SK-MEL-5 (cell line): Measurements from ENCODE around the gene ADGRA1. TPM values are rescaled to one million over a fixed set of nuclear protein-coding genes. Genes with fewer than 3 reads are reported as not detected.
A peak's percentile ranks its signal among the peaks of the same experiment; 100 is the strongest.

Experiments used
- DNase-seq: peaks from one replicate; pipeline ENCODE4 v3.0.0-alpha.2; 2016; ENCODE audit warnings: low read depth, low spot score
- in situ Hi-C: cut with HindIII; loops from 2 replicates; pipeline ENCODE4 v1.10.0; 2016; ENCODE audit warnings: low sequenced_read_pairs, high pct_unique_total_duplicates, low pct_unique_long_range_greater_than_20kb
- total RNA-seq: library from RNA; depleted of rRNA; stranded (reverse); fragments of >200 nt; shearing (Covaris generic); gene quantifications from 2 replicates; pipeline ENCODE4 v1.2.3, GENCODE V29; 2014

The ADGRA1 gene
- total RNA-seq, 1 experiment from 2014 or later, result not detected

DNA sequence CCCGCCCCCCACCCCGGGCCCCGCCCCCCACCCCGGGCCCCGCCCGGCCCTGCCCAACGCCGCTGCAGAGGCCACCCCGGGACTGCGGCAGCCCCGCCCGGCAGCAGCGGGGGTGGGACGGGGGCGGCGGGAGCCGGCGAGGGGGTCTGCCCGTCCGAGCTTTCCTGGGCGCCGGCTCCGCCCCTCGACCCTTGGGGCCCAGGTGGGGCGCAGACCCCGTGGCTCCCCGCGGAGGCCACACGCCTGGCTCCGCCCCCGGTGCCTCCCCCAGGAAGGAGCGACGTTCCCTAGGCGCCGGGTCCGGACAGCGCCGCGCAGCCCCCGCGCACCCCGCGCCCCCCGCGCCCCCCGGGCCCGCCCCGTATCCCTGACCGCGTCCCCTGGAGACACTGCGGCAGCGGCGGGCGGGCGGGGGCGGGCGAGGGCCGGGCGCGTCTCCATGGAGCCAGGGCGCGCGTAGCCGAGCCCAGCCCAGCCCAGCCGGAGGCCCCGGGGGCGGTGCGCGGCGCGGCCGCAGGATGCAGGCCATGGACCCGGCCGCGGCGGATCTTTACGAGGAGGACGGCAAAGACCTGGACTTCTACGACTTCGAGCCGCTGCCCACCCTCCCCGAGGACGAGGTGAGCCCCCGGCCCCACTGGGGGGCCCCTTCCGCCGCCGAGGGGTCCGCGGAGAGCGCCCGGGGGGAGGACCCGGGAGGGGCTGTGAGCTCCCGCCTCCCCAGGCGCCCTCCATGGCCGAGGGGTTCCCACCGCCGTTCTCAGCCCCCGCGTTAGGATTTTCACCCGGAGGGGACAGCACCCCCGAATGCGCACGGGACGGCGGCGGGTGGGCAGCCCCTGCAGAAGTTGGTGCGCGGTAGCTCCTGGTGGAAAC lies 72.5 kb downstream of the ADGRA1 start, which contains the start of gene KNDC1:
TSS of gene KNDC1 (plus strand) at position 270 of the 876 bp plus-strand sequence. CDS start at position 519, 249 bp downstream.
- peak; percentile 22 for DNase-seq
- in situ Hi-C loops, result no loop called here

DNA sequence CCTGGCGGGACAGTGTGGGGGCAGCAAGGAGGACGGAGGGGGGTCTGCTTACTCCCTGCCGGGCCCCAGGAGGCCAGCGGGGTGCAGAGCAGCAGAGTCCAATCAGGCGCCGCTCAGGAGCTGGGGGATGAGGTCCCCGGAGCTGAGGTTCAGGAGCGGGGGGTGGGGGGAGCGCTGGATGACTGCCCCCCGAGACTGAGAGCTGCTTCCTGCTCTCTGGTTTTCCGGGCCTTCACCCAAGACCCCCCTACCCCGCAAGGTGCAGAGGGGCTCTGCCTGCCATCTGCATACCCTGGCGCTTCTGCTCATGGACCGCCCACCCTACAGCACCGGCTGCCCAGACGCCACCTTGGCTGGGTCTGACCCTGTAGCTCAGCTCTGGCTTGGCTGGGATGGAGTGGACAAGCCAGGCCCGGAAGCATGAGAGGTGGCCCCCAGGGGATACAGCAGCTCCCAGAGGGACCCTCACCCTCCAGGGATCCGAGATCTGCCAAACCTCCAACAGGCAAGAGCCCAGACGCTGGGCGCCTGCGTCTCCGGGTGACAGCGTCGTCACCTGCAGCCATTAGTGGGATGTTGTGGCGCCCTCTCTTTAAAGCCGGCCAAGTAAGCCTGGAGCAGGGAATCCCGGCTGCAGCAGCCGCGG lies 73.2 kb downstream of the ADGRA1 start:
- in situ Hi-C loops, result no loop called here

GRCh38 chr10:133161486-133162109 lies 73.9 kb downstream of the ADGRA1 start:
- no peak for DNase-seq
- in situ Hi-C loops, result no loop called here

More for the DNA sequence above, 73.2 kb downstream of the ADGRA1 start:
- DNase-seq, result no peak

DNA sequence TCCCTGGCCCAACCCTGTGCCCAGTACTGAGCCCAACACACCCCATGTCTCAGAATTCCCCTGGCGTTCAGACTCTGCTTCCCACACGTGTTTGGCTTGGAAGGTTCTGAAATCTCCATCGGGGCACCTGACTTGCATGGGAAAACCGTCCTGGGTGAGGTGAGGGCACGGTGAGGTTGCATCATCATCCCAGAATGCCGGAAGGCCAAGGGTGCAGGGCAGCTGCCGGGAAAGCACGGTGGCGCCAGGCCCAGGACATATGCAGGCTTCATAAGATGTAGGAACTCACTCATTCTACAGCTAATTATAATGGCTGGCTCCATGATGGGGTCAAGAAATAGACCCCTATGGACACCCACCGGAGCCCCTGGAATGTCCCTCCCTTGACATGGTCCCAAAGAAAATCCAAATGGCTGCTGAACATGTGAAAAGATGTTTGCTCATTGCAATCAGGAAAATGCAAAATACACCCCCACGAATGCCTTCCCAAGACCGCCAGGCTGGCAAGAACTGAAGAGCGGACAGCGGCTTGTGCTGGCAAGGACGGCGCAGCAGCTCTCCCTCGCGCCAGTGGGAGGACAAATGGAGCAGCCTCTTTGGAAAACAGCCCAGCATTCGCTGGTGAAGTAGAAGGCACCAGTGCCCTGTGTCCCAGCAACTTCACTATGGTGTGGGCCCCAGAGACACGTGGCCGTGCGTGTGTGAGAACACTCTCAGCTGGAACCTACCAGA lies 74.6 kb downstream of the ADGRA1 start:
- in situ Hi-C loops, result no loop called here
- DNase-seq, result no peak

GRCh38 chr10:133162910-133163856 lies 75.5 kb downstream of the ADGRA1 start:
- no peak for DNase-seq
- in situ Hi-C loops, result no loop called here

DNA sequence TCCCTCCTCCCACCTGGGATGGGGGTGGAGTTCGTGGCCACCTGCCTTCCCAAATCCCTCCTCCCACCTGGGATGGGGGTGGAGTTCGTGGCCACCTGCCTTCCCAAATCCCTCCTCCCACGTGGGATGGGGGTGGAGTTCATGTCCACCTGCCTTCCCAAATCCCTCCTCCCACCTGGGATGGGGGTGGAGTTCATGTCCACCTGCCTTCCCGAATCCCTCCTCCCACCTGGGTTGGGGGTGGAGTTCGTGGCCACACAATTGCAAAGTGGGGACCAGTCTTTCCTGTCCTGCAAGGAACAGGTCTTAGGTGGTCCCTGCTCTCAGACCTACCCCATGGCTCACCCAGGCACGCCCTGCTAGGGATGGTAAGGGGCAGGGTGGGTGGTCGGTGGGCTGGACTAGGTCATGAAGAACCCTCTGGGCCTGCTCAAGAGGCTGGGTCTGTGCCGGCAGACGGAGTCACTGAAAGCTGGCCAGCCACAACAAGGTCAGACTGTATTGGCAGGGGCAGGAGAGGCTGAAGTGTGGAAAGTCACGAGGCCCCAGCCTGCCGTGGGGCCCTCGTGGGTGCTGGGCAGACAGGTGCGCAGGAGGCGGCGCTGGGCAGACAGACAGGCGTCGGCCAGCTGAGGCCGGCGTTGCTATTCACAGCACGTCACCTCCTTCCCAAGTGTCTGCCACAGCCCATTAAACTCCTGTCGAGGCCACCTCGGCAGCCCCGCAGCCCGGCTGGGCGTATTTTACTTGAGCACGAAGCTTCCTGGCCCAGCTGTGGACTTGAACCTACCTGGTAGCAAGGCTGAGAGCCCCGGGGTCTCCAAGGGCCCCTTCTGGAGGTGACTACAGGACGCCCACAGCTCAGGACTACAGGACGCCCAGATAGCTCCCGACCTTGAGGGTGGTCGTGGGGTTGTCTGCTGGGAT lies 76.4 kb downstream of the ADGRA1 start:
- DNase-seq, result no peak
- in situ Hi-C loops, result no loop called here

- in situ Hi-C loops, result no loop called here
These were observed 77.3 kb downstream of the ADGRA1 start for GRCh38 chr10:133164816-133165555.

GRCh38 chr10:133165556-133166503 lies 78.1 kb downstream of the ADGRA1 start:
- in situ Hi-C loops, result no loop called here

More at GRCh38 chr10:133164816-133165555, 77.3 kb downstream of the ADGRA1 start:
- no peak for DNase-seq

GRCh38 chr10:133166504-133166827 lies 78.7 kb downstream of the ADGRA1 start:
- no peak for DNase-seq
- in situ Hi-C loops, result no loop called here

More at GRCh38 chr10:133165556-133166503, 78.1 kb downstream of the ADGRA1 start:
- DNase-seq, result no peak

DNA sequence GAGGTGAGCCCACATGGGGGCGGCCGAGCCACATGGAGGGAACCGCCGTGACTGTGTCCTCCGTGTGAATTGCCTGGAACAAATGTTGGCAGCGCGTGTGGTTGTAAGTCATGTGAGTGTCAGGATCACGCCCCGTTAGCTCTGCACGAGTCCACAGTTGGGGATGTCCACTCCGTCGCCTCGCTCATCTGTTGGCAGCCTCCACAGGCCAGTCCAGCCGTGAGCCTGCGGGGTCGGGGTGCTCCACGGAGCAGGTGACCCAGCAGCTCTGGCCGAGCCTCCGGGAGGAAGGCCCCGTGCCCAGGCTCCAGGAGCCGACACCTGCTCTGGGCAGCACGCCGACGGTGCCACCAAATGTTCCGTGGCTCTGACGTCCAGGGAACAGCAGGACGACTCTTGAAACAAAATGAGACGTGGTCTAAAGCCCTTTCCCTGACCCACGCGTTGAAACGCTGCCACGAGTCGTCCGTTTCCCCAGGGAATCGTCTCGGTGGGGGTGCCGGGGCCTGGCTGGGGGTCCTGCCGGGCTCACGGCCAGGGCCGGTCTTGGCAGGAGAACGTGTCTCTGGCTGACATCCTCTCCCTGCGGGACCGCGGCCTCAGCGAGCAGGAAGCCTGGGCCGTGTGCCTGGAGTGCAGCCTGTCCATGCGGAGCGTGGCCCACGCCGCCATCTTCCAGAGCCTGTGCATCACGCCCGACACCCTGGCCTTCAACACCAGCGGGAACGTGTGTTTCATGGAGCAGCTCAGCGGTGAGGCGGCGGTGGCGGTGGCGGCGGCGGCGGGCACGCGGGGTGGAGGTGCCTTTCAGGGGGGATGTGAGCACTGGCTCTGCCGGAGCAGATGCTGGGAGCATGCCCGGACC lies 79.3 kb downstream of the ADGRA1 start:
- no peak for DNase-seq
- in situ Hi-C loops, result no loop called here

DNA sequence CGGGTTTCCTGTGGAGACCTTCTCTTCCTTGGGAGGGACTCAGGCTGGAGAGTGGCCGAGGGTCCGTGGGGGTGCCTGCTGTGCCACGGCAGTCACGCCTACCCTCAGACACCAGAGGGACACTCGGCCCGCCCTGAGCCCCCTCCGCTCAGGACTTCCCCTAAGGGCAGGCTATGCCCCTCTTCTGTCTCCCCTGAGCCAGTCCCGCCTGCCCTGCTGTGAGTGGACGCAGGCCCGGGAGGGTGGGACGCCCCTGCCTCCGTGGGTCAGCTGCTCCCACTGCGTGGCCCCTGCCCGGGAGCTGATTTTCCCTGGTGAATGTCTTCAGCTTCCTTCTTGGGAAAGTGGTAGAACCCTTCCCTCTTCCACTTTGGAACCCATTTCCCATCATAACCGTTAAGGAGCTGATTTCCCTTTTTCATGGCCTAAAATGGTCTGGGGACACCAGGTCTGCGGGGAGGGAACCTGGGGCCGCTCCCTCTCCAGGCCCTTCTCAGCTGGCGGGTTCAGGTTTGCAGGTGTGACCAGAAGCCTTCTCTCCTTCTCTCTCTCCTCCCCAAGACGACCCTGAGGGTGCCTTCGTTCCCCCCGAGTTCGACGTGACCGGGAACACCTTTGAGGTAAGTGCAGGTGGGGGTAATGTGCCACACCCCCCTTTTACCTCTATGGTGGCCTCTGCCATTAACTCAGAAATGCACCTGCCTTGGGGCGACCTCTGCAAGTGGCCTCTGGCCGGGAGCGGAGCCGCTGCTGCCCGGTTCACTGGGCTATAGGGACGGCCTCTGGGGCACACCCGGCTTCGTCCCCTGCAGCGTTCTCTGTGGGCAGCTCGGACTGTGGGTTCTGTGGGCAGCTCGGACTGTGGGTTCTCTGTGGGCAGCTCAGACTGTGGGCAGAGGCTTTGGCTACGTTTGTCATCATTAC lies 80.2 kb downstream of the ADGRA1 start:
- in situ Hi-C loops, result no loop called here
- DNase-seq, result no peak

DNA sequence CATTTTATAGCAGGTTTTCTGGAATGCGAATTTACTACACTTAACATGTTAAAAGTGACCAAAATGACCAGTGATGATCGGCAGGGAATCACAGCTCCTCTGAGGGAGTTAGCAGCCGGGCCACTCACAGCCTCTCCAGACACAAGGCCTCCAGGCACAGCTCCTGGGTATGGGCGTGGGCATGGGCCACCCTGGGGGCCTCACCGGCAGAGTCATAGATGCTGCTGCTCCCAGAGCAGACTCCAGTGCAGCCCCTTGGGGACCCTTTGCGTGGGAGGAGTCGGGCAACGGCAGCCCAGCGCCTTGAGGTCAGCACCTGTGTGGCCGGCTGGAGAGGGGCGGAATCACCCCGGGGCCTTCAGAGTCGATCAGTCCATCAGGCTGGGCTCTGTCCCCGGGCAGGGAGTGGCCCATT lies 80.9 kb downstream of the ADGRA1 start:
- in situ Hi-C loops, result no loop called here
- no peak for DNase-seq
